Suprapubic skin (tissue), 4 donors: ENCODE measurements around the gene BCKDHA. TPM values are rescaled to one million over a fixed set of nuclear protein-coding genes. Genes with fewer than 3 reads are reported as not detected.

Experiments used
- DNase-seq, 2 donors: peaks; one replicate each; pipeline ENCODE4 v3.0.0-alpha.2; 2019; ENCODE audit warnings: low spot score in 2 of 2
- H3K27ac ChIP-seq: fragments of 200-600 bp; sonication (generic); one replicate; pipeline ENCODE4 v1.5.1; 2019
- H3K27me3 ChIP-seq: fragments of 200-600 bp; sonication (generic); one replicate; pipeline ENCODE4 v1.5.1; 2019
- H3K36me3 ChIP-seq: fragments of 200-600 bp; sonication (generic); one replicate; pipeline ENCODE4 v1.5.1; 2019
- H3K4me1 ChIP-seq: fragments of 200-600 bp; sonication (generic); one replicate; pipeline ENCODE4 v1.5.1; 2019
- H3K4me3 ChIP-seq: fragments of 200-600 bp; sonication (generic); one replicate; pipeline ENCODE4 v1.5.1; 2019; ENCODE audit warnings: mild to moderate bottlenecking
- H3K9me3 ChIP-seq: fragments of 200-600 bp; sonication (generic); one replicate; pipeline ENCODE4 v1.5.1; 2019
- CTCF ChIP-seq, 2 donors: fragments of 200-600 bp in 1 of 2; fragments of 450-650 bp in 1 of 2; sonication (generic) in 1 of 2; IDR thresholded peaks; one replicate each; pipeline ENCODE4 v1.5.1; 2016 to 2019; ENCODE audit warnings: antibody characterized with exemption in 2 of 2, mild to moderate bottlenecking in 1 of 2, moderate library complexity in 1 of 2
- EP300 ChIP-seq: sonication (generic); formaldehyde crosslinking; IDR thresholded peaks from one replicate; pipeline ENCODE4 v1.6.1; 2017; ENCODE audit warnings: antibody characterized with exemption
- POLR2A ChIP-seq, 2 donors: fragments of 450-650 bp; IDR thresholded peaks; one replicate each; pipeline ENCODE4 v1.6.1; 2017; ENCODE audit warnings: antibody characterized with exemption in 2 of 2, mild to moderate bottlenecking in 2 of 2, moderate library complexity in 2 of 2
- POLR2AphosphoS5 ChIP-seq, 3 donors: sonication (generic); formaldehyde crosslinking; IDR thresholded peaks; one replicate each; pipeline ENCODE4 v1.6.1; 2017; ENCODE audit warnings: antibody characterized with exemption in 3 of 3
- WGBS: methylation state at CpG from one replicate; pipeline ENCODE4 v1.1.5; 2018; 5-methylcytosine and 5-hydroxymethylcytosine counted together
- total RNA-seq, 4 donors: library from RNA; depleted of rRNA; stranded (reverse); fragments of >200 nt; gene quantifications; one replicate each; pipeline ENCODE4 v1.1.0, GENCODE V29; 2016

The BCKDHA gene
- total RNA-seq, 4 donors from 2014 or later = 49.7 to 112 (median 76.2) TPM

DNA sequence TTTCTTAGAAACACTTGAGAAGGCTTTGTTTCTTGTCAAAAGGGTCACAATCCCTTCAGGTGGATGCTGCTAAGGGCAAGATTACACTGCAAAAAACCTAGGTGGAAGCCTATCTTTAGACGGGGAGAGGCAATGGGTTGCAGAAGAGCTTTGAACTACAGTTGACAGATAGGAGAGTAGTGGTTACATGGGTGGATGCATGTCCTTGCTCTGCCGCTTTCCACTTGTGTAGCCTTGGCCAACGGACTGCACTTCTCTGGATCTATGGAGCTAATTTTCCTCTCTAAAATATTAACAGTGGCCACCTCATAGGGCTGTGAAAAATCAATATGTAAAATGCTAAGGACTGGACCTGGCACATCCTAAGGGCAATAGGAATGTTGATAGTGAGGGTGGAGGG, 980 bp downstream of the BCKDHA start:
- H3K9me3 ChIP-seq = no peaks in the 10 kb centered on the region
- DNase-seq = no peak
- peaks cover 5% of the 10 kb centered on the region for H3K36me3 ChIP-seq
- no peak for TF ChIP-seq CTCF (IDR thresholded peaks at IDR 0.05)
- no peak for TF ChIP-seq EP300
- no peak for TF ChIP-seq POLR2A (IDR thresholded peaks at IDR 0.05)
- TF ChIP-seq POLR2AphosphoS5 (IDR thresholded peaks at IDR 0.05) = no peak
- 65% methylated on average over 3 of the region's 3 CpGs for WGBS
- H3K4me3 ChIP-seq = peak overlapping the region; percentile 96
- no peaks in the 10 kb centered on the region for H3K27me3 ChIP-seq
- no peak overlapping the region for H3K27ac ChIP-seq
- H3K4me1 ChIP-seq = peaks cover 37% of the 10 kb centered on the region

- TF ChIP-seq EP300 (no peak), POLR2AphosphoS5 (IDR thresholded peaks at IDR 0.05) (no peak), CTCF (IDR thresholded peaks at IDR 0.05) (no peak), POLR2A (IDR thresholded peaks at IDR 0.05) (no peak)
- no peak for DNase-seq
- H3K4me3 ChIP-seq = peak overlapping the region; percentile 96
- H3K27ac ChIP-seq = no peak overlapping the region
- 78% methylated on average over 3 of the region's 3 CpGs for WGBS
- H3K4me1 ChIP-seq = peaks cover 37% of the 10 kb centered on the region
- no peaks in the 10 kb centered on the region for H3K9me3 ChIP-seq
- no peaks in the 10 kb centered on the region for H3K27me3 ChIP-seq
- peaks cover 5% of the 10 kb centered on the region for H3K36me3 ChIP-seq
Observed at GRCh38 chr19:41399091-41399490, 1.5 kb downstream of the BCKDHA start.

- Histone ChIP-seq H3K27me3 (no peaks in the 10 kb centered on the region), H3K4me3 (no peak overlapping the region), H3K36me3 (peaks cover 5% of the 10 kb centered on the region), H3K4me1 (peaks cover 37% of the 10 kb centered on the region), H3K27ac (no peak overlapping the region), H3K9me3 (no peaks in the 10 kb centered on the region)
- TF ChIP-seq EP300 (no peak), POLR2A (IDR thresholded peaks at IDR 0.05) (no peak), CTCF (IDR thresholded peaks at IDR 0.05) (no peak), POLR2AphosphoS5 (IDR thresholded peaks at IDR 0.05) (no peak)
- WGBS = 93% methylated on average over 2 of the region's 2 CpGs
- DNase-seq = no peak
Observed at GRCh38 chr19:41399525-41399924, 1.9 kb downstream of the BCKDHA start.

- 73% methylated on average over 4 of the region's 4 CpGs for WGBS
- peaks cover 5% of the 10 kb centered on the region for H3K36me3 ChIP-seq
Observed at GRCh38 chr19:41401483-41401882, 3.9 kb downstream of the BCKDHA start.

DNA sequence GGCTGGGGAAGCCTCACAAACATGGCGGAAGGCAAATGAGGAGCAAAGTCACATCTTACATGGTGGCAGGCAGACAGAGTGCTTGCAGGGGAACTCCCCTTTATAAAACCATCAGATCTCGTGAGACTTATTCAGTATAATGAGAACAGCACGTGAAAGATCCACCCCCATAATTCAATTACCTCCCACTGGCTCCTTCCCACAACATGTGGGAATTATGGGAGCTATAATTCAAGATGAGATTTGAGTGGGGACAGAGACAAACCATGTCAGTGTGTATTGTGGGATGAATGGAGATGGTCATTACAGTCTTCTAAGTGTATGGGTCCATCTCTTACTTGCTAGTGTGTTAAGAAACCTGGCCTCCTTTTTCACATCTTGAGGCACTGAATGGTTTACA, 4.4 kb downstream of the BCKDHA start:
- 60% methylated on average over 3 of the region's 3 CpGs for WGBS
- Histone ChIP-seq H3K4me3 (no peak overlapping the region), H3K36me3 (peaks cover 5% of the 10 kb centered on the region), H3K4me1 (peaks cover 33% of the 10 kb centered on the region), H3K27me3 (no peaks in the 10 kb centered on the region), H3K27ac (no peak overlapping the region), H3K9me3 (no peaks in the 10 kb centered on the region)
- DNase-seq = no peak
- TF ChIP-seq CTCF (IDR thresholded peaks at IDR 0.05) = no peak
- TF ChIP-seq EP300 = no peak
- no peak for TF ChIP-seq POLR2AphosphoS5 (IDR thresholded peaks at IDR 0.05)
- TF ChIP-seq POLR2A (IDR thresholded peaks at IDR 0.05) = no peak

More at GRCh38 chr19:41401483-41401882, 3.9 kb downstream of the BCKDHA start:
- no peak overlapping the region for H3K4me3 ChIP-seq
- no peak for DNase-seq
- peaks cover 38% of the 10 kb centered on the region for H3K4me1 ChIP-seq
- no peaks in the 10 kb centered on the region for H3K9me3 ChIP-seq
- TF ChIP-seq POLR2AphosphoS5 (IDR thresholded peaks at IDR 0.05) = no peak
- TF ChIP-seq POLR2A (IDR thresholded peaks at IDR 0.05) = no peak
- no peak for TF ChIP-seq CTCF (IDR thresholded peaks at IDR 0.05)
- TF ChIP-seq EP300 = no peak
- H3K27ac ChIP-seq = no peak overlapping the region
- no peaks in the 10 kb centered on the region for H3K27me3 ChIP-seq
